GF-D8 (cell line): ENCODE data around the gene AZU1.
"Not testable (repeated sequence)": the region's sequence is repeated elsewhere in the genome, so short reads cannot be mapped to it uniquely, and the experiment has no call there.

Experiments
- DNase-seq: peaks from one replicate; lab custom pipeline; 2025; lab: John Stamatoyannopoulos, UW

AZU1 gene

DNA sequence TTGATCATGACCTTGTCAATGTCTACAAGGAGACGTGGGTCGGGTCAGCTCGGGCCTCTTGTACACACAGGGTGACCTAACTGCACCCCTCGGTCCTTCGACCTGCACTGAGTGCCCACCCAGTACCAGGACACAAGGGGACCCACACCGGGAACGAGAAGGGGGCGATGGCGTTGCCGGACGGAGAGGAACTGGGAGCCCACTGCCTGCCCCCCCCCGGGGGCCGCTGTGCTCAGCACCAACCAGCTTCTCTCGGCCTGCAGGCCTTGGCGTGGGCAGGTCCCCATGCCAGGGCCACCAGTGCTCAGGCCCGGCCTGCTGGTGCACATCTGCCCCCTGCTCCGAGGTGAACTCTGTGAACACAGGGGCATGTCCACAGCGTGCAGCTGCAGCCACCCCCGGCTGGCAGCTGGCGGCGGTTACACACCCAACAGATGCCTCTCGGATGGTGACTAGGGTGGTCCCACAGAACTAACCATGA lies 46.0 kb downstream of the AZU1 start:
- DNase-seq: no peak

GRCh38 chr19:875265-875879 lies 47.7 kb downstream of the AZU1 start:
- DNase-seq: no peak

DNA sequence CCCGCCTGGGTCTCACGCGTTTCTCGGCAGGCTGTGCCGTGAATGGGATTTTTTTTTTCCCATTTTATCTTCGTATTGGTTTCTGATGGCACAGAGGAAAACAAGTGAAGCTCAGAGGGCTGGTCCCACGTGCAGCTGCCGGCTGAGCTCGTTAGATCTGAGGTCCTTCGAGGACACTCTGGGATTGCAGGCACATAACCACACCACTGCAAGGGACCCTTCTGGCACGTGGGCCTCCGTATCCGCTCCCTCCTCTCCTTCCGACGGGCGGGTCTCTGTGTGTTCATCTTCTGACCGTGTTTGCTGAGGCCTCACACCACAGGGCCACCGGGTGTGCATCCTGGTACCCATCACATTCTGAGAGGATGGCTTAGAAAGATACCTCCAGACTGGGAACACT lies 48.5 kb downstream of the AZU1 start:
- no peak for DNase-seq

GRCh38 chr19:876780-877314 lies 49.2 kb downstream of the AZU1 start:
- no peak for DNase-seq

- not testable (repeated sequence) for DNase-seq
Observed at GRCh38 chr19:877992-878660, 50.5 kb downstream of the AZU1 start.

DNA sequence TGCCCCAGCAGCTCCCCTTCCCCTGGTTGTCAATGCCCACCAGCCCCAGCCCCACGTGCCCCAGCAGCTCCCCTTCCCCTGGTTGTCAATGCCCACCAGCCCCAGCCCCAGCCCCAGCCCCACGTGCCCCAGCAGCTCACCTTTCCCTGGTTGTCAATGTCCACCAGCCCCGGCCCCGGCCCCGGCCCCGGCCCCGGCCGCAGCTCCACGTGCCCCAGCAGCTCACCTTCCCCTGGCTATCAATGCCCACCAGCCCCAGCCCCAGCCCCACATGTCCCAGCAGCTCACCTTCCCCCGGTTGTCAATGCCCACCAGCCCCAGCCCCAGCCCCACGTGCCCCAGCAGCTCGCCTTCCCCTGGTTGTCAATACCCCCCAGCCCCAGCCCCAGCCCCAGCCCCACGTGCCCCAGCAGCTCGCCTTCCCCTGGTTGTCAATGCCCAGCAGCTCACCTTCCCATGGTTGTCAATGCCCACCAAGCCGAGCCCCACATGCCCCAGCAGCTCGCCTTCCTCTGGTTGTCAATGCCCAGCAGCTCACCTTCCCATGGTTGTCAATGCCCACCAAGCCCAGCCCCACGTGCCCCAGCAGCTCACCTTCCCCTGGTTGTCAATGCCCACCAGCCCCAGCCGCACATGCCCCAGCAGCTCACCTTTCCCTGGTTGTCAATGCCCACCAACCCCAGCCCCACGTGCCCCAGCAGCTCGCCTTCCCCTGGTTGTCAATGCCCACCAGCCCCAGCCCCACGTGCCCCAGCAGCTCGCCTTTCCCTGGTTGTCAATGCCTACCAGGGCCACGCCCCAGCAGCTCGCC lies 51.3 kb downstream of the AZU1 start:
- not testable (repeated sequence) for DNase-seq

DNA sequence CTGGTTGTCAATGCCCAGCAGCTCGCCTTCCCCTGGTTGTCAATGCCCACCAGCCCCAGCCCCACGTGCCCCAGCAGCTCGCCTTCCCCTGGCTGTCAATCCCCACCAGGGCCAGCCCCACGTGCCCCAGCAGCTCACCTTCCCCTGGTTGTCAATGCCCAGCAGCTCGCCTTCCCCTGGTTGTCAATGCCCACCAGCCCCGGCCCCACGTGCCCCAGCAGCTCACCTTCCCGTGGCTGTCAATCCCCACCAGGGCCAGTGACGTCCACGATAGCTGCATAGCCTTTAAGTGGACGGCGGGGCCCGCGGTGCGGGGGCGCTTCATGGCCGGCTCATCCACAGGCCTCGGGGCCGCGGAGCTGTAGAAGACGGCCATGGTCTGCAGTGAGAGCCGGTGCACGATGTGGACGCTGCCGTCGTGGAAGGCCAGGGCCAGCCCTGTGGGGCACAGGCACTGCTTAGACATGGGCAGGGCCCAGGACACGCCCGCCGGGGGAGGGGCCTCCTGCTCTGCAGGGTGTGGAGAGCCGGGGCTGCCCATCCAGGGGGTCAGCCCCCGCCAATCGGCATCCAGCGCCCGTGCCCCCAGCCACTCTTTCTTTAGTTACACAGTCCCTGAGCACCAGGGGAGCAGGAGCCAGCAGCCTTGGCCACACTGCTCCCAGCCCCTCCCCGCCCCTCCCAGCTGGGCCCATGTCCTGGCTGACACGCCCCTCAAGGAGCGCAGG lies 52.2 kb downstream of the AZU1 start:
- no peak for DNase-seq
